Left hindlimb (tissue), 1 donor: ENCODE results near the gene DNASE1L2.
"Not testable (repeated sequence)": the region's sequence is repeated elsewhere in the genome, so short reads cannot be mapped to it uniquely, and the experiment has no call there.

Experiments
- DNase-seq: peaks from one replicate; pipeline ENCODE4 v3.0.0-alpha.2; 2018

Gene DNASE1L2

DNA sequence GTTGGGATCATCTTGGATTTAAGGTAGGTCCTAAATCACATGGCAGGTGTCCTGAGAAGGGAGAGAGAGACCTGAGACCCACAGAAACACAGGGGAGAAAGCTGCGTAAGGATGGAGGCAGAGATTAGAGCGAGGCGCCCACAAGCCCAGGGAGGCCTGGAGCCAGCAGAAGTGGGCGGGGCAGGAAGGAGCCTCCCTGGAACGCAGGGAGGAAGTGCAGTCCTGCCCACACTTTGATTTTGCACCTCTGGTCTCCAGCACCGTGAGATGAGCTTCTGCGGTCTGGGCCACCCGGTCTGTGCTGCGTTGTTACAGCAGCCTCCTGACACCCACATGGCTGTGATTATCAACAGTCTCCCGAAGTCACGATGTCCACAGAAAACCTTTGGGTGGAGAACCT lies 6.4 kb downstream of the DNASE1L2 start:
- no peak for DNase-seq

DNA sequence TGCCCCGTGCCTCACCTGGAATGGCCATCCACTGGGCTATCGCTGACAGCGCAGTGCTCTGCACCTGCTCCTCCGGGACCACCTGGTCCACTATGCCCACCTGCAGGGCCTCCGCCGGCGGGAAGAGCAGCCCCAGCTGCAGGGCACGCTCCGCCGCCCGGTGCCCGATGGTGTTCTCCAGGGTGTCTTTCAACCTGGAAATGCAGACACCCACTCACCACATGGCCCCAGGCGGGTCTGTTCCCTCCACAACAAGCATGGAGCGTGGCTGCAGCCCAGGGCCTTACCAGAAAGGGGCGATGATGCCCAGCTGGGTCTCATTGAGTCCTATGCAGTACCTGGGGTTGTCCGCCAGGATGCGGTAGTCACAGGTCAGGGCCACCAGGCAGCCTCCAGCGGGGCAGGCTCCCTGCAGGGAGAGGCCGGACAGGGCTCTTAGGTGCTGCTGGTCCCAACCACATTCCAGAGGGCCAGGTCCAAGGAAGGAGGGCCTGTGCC lies 6.8 kb downstream of the DNASE1L2 start:
- no peak for DNase-seq

DNA sequence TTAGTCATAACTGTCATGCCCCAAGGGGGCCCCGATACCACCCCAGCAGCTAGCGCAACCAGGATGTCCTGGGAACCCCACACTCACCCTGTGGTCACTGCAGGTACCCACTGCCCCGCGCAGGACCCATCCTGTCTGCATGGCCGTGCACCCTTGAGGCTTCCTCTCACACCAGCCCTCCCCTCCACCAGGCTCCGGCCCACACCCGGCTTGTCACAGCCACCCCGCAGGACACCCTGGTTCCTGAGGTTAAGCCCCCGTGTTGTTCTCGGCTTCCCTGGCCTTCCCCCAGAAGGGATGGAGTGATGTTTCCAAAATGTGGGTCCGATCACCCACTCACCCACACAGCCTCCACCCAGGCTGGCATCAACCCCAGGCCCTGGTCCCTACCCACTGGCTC lies 7.5 kb downstream of the DNASE1L2 start:
- peak; percentile 29 for DNase-seq

DNA sequence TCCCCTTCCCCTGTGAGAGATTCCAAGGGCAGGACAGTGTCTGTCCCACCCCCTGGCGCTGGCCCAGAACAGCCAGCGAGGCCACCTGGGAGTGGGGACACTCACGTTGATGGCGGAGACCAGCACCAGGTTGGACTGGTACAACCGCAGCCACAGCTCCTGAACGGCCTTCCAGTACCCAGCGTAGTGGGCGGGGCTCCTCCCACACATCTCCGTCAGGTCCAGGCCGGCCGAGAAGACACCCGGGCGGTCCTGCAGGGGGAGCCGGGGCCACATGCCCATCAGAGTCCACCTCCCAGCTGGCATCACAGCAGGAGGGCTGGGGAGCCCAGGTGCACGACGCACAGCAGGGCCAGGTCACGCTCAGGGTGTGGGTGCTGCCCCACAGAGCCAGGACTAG lies 8.1 kb downstream of the DNASE1L2 start:
- peak; percentile 36 for DNase-seq

- no peak for DNase-seq
These were observed 8.9 kb downstream of the DNASE1L2 start for GRCh38 chr16:2244926-2245795.

GRCh38 chr16:2246301-2246885 lies 10.1 kb downstream of the DNASE1L2 start:
- peak; percentile 31 for DNase-seq

GRCh38 chr16:2250652-2251295 lies 14.5 kb downstream of the DNASE1L2 start:
- DNase-seq = peak; percentile 29

DNA sequence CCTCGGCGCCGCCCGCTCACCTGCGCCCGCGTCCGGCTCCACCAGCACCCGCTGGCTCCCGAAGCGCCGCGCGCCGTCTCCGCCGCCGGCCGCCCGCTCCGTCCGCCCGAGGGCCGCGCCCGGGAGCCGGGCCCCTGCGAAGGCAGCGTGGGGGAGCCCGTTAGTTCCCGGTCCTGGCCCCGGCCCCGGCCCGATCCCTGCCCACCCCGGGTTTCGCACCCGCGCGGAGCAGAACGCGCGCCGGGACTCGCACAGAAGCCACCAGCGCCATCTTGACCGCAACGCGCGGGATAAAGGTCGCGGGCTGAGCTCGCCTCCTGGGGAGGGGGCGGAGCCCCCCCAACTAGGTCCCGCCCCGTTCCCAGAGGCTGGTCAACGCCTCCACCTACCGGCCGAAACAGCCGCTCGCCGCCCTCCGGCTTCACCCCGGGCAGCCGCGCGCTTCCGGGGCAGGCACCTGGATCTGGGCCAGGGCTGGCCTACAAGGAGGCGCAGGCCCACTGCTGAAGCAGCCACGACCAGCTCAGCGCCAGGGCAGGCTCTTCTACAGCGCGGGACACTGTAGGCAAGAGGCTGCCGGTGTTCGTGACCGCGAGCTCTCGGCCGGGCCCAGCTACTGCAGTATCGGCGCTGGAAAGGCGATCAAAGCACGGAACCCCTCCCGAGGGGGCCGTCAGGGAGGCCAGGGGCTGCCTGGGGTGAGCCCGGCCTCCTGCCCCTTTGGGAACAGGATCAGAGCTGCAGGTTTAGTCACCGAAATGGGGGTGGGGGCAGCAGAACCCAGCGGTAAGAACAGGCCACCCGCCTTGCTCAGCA lies 15.3 kb downstream of the DNASE1L2 start, which contains the start of gene ECI1:
Gene ECI1 (minus strand): TSS at position 292 of the 816 bp plus-strand sequence. CDS start 21 bp downstream, at position 271.
- DNase-seq = peak; percentile 96

GRCh38 chr16:2252806-2253148 lies 16.5 kb downstream of the DNASE1L2 start:
- no peak for DNase-seq

- DNase-seq = peak; percentile 27
These were observed 17.0 kb downstream of the DNASE1L2 start for GRCh38 chr16:2253293-2253692.

- no peak for DNase-seq
These were observed 20.4 kb downstream of the DNASE1L2 start for GRCh38 chr16:2256531-2257140.

GRCh38 chr16:2257726-2258125 lies 21.5 kb downstream of the DNASE1L2 start:
- DNase-seq = no peak

DNA sequence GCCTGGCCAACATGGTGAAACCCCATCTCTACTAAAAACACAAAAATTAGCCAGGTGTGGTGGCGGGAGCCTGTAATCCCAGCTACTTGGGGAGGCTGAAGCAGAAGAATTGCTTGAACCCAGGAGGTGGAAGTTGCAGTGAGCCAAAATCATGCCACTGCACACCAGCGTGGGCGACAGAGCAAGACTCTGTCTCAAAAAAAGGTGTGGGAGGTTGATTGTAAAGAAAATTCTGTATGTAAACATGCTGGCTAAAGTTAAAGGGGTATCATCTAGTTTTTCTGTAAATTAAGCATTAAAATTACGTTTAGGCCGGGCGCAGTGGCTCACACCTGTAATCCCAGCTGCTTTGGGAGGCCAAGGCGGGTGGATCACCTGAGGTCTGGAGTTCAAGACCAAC lies 22.3 kb downstream of the DNASE1L2 start:
- not testable (repeated sequence) for DNase-seq

GRCh38 chr16:2260250-2260649 lies 24.0 kb downstream of the DNASE1L2 start:
- DNase-seq = no peak

DNA sequence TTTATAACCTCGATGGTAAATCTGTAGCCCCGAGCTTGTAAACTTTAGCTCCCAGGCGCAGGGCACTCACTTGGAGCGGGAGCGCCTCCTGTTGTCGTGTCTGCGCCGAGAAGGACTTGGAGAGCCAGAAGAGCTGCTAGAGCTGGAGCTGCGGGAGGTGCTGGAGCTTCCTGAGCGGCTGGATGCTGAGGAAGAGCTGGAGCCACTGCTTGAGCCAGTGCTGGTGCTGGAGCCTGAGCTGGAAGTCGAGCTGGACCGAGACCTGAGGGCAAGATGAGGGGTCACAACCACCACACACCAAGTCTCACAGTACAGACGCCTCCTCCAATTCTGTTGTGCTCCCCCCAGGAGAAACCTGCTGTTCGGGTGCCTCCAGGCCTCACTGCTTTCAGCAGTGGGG lies 26.8 kb downstream of the DNASE1L2 start:
- not testable (repeated sequence) for DNase-seq

- not testable (repeated sequence) for DNase-seq
These were observed 30.6 kb downstream of the DNASE1L2 start for GRCh38 chr16:2266887-2267286.

DNA sequence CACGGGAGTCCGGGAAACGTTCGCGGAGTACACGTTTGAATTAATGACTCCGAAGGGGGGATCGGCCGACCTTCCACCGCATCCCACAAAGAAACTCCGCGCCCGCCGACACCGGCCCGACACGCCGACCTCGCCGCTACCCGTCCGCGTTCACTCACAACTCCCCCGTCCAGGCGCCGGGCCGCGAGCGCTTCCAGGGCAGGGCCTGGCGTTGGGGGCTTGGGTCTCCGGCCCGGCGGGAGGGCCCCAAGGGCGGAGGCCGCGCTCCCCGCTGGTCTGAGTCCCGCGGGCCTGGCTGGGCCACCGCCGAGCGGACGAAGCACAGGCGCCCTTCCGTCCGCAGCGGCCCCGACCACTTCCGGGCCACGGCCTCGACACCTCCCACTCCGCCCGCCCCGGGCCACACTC lies 31.3 kb downstream of the DNASE1L2 start:
- not testable (repeated sequence) for DNase-seq

- peak; percentile 97 for DNase-seq
These were observed 31.8 kb downstream of the DNASE1L2 start, which contains the start of gene RNPS1 for GRCh38 chr16:2267913-2268666. Gene RNPS1, minus strand, starts transcription at chr16:2268126. Its CDS starts 3,483 bp downstream, at chr16:2264643.

GRCh38 chr16:2270070-2270462 lies 33.8 kb downstream of the DNASE1L2 start:
- DNase-seq = no peak

DNA sequence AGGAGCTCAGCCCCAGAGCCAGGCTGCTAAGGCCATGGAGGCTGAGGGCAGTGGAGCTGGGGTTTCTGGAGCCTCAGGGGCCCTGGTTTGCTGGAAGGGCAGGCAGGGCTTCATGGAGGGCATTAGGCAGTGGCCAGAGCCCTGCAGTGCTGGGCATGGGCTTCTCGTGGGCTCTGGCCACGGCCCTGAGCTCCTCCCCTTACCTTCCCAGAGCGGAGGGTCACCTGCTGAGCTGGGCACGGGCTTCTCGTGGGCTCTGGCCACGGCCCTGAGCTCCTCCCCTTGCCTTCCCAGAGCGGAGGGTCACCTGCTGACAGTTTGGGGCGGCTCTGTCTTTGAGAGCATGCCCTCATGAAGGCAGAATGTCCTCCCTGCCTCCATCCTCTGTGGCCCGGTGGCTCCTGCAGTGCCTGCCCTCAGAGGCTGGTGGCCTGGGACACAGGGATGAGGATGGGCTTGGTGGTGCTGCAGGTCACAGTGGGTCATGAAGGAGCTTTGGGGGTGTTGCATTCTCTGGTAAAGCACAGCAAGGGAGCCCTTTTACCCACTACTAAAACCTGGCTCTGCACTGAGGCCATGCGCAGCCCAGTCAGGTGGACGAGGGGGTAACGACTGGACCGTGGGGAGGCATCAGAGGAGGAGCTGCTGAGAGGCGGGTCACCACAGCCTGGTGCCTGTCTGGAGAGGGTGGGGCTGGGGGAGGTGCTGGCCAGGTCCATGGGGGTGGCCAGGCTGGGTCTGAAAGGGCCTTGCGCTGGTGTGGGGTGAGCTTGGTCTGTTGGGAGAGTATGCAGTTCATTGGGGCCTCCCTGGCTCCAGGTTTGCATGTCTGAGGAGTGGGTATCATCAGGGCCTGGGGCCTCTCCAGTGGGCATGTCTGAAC lies 34.6 kb downstream of the DNASE1L2 start:
- DNase-seq = no peak
